HCT116 (cell line): ENCODE results near the gene PAN3. TPM values are rescaled to one million over a fixed set of nuclear protein-coding genes. Genes with fewer than 3 reads are reported as not detected.

Source experiments
- ATAC-seq: fragments of 200-7000 bp; cut with Tn5 transposase; 2 replicates; pipeline ENCODE4 v1.9.1; 2020; ENCODE audit warnings: mild to moderate bottlenecking, moderate library complexity
- BruUV-seq: library from RNA; stranded (reverse); fragments of 400-500 nt; replicated peaks from 2 replicates; lab custom pipeline; 2021; lab: Mats Ljungman, UMichigan
- CTCF ChIA-PET: fragments of 300-600 bp; sonication (Branson Sonifier 250); formaldehyde crosslinking; loops from one replicate; lab custom pipeline; 2021; ENCODE audit warnings: antibody characterized with exemption; lab: Charles Lee
- POLR2A ChIA-PET: fragments of 300-600, 350-600 bp; sonication (Branson Sonifier 250); formaldehyde crosslinking; loops from one replicate; lab custom pipeline; 2021; ENCODE audit warnings: antibody characterized with exemption; lab: Charles Lee
- RAD21 ChIA-PET, 2 experiments: fragments of 300-600 bp; sonication (Branson Sonifier 250); formaldehyde crosslinking; loops; one replicate each; lab custom pipeline; 2023; ENCODE audit warnings: low total read pairs in 2 of 2; ENCODE audit not compliant: uncharacterized antibody in 2 of 2, unreplicated experiment in 2 of 2, low non-redundant PET in 1 of 2; lab: Charles Lee
- DNase-seq: peaks from one replicate; pipeline ENCODE4 v3.0.0-alpha.2; 2010; ENCODE audit warnings: low read depth, low spot score
- H2AFZ ChIP-seq: fragments of 200-600 bp; shearing (Covaris generic), sonication (generic); 2 replicates; pipeline ENCODE4 v1.6.1; 2017; ENCODE audit warnings: low read depth, mixed run types, mixed read lengths, antibody characterized with exemption, low read length; ENCODE audit not compliant: poor library complexity, severe bottlenecking
- H3K27ac ChIP-seq: 2 replicates; pipeline ENCODE4 v1.5.1; 2012; ENCODE audit warnings: low read depth, low read length
- H3K27me3 ChIP-seq: fragments of 200-600 bp; sonication (generic); 2 replicates; pipeline ENCODE4 v1.6.1; 2016; ENCODE audit warnings: mixed run types, low read length, mixed read lengths; ENCODE audit not compliant: insufficient read depth
- H3K36me3 ChIP-seq, 2 experiments: fragments of 200-500 bp in 1 of 2; fragments of 200-600 bp in 1 of 2; sonication (Bioruptor generic) in 1 of 2; sonication (generic) in 1 of 2; 2 replicates each; pipeline versions ENCODE4 v1.5.1 to v1.6.1; 2014 to 2016; ENCODE audit warnings: low read length in 2 of 2, inconsistent platforms in 1 of 2, mixed read lengths in 1 of 2, mixed run types in 1 of 2; ENCODE audit not compliant: insufficient read depth in 2 of 2, control insufficient read depth in 1 of 2
- H3K4me1 ChIP-seq, 2 experiments: fragments of 200-600 bp in 1 of 2; sonication (generic) in 1 of 2; 2 replicates each; pipeline versions ENCODE4 v1.5.1 to v1.6.1; 2012 to 2017; ENCODE audit warnings: low read length in 2 of 2, inconsistent platforms in 1 of 2, mild to moderate bottlenecking in 1 of 2, mixed read lengths in 1 of 2, mixed run types in 1 of 2, moderate library complexity in 1 of 2; ENCODE audit not compliant: insufficient read depth in 2 of 2, control insufficient read depth in 1 of 2
- H3K4me2 ChIP-seq: fragments of 200-600 bp; sonication (generic); 2 replicates; pipeline ENCODE4 v1.6.1; 2017; ENCODE audit warnings: mixed run types, low read length, mixed read lengths
- H3K4me3 ChIP-seq, 2 experiments: fragments of 200-600 bp in 1 of 2; sonication (generic) in 1 of 2; replicated peaks in 1 of 2; 2 replicates each; pipeline ENCODE4 v1.5.1; 2011 to 2016; ENCODE audit warnings: low read length in 2 of 2, control low read depth in 1 of 2, low read depth in 1 of 2, mild to moderate bottlenecking in 1 of 2, mixed read lengths in 1 of 2, mixed run types in 1 of 2
- H3K79me2 ChIP-seq: fragments of 200-600 bp; sonication (generic); 2 replicates; pipeline ENCODE4 v1.6.1; 2017; ENCODE audit warnings: mild to moderate bottlenecking, mixed run types, low read length, moderate library complexity, mixed read lengths; ENCODE audit not compliant: insufficient read depth
- H3K9ac ChIP-seq: fragments of 200-600 bp; sonication (generic); 2 replicates; pipeline ENCODE4 v1.6.1; 2016; ENCODE audit warnings: low read length, mixed read lengths
- H3K9me2 ChIP-seq: fragments of 200-600 bp; sonication (generic), shearing (Covaris generic); 2 replicates; pipeline ENCODE4 v1.6.1; 2017; ENCODE audit warnings: mixed run types, mild to moderate bottlenecking, moderate library complexity; ENCODE audit not compliant: insufficient read depth
- H3K9me3 ChIP-seq, 2 experiments: fragments of 200-500 bp in 1 of 2; fragments of 200-600 bp in 1 of 2; sonication (Bioruptor generic) in 1 of 2; sonication (generic) in 1 of 2; 2 replicates each; pipeline ENCODE4 v1.6.1; 2014 to 2017; ENCODE audit warnings: low read length in 2 of 2, mixed read lengths in 2 of 2, inconsistent platforms in 1 of 2, low read depth in 1 of 2, mild to moderate bottlenecking in 1 of 2, mixed run types in 1 of 2, moderate library complexity in 1 of 2; ENCODE audit not compliant: control insufficient read depth in 1 of 2, insufficient read depth in 1 of 2
- H4K20me1 ChIP-seq: fragments of 200-600 bp; sonication (generic), shearing (Covaris generic); 2 replicates; pipeline ENCODE4 v1.6.1; 2017; ENCODE audit warnings: mixed run types, mild to moderate bottlenecking, moderate library complexity; ENCODE audit not compliant: insufficient read depth
- CBX3 ChIP-seq: IDR thresholded peaks from 2 replicates; pipeline ENCODE4 v1.6.1; 2012; ENCODE audit warnings: low read depth
- CEBPB ChIP-seq: IDR thresholded peaks from 2 replicates; pipeline ENCODE4 v1.6.1; 2012; ENCODE audit warnings: low read depth
- EZH2 ChIP-seq: fragments of 200-600 bp; sonication (generic); IDR thresholded peaks from 2 replicates; pipeline ENCODE4 v1.6.1; 2017; ENCODE audit warnings: antibody characterized with exemption, mixed run types
- EZH2phosphoT487 ChIP-seq: fragments of 200-600 bp; IDR thresholded peaks from 2 replicates; pipeline ENCODE4 v1.6.1; 2018; ENCODE audit warnings: antibody characterized with exemption, borderline replicate concordance
- FOSL1 ChIP-seq: IDR thresholded peaks from 2 replicates; pipeline ENCODE4 v1.6.1; 2012; ENCODE audit warnings: low read depth
- MAX ChIP-seq: IDR thresholded peaks from 2 replicates; pipeline ENCODE4 v1.6.1; 2012
- POLR2A ChIP-seq: IDR thresholded peaks from 2 replicates; pipeline ENCODE4 v1.7.0; 2011; ENCODE audit warnings: borderline replicate concordance; ENCODE audit not compliant: insufficient read depth, insufficient read length; ENCODE audit errors: extremely low read depth
- POLR2AphosphoS5 ChIP-seq: IDR thresholded peaks from 2 replicates; pipeline ENCODE4 v1.6.1; 2011; ENCODE audit warnings: mild to moderate bottlenecking, low read depth, low read length, moderate library complexity
- REST ChIP-seq: IDR thresholded peaks from 2 replicates; pipeline ENCODE4 v1.6.1; 2012; ENCODE audit warnings: low read depth
- SIN3A ChIP-seq: IDR thresholded peaks from 2 replicates; pipeline ENCODE4 v1.6.1; 2012; ENCODE audit warnings: low read depth
- SP1 ChIP-seq: IDR thresholded peaks from 2 replicates; pipeline ENCODE4 v1.6.1; 2012; ENCODE audit warnings: low read depth
- TCF7L2 ChIP-seq: IDR thresholded peaks from 2 replicates; pipeline ENCODE4 v1.7.0; 2011; ENCODE audit warnings: borderline replicate concordance, inconsistent platforms; ENCODE audit not compliant: insufficient read depth, insufficient read length; ENCODE audit errors: extremely low read depth
- YY1 ChIP-seq: IDR thresholded peaks from 2 replicates; pipeline ENCODE4 v1.6.1; 2011; ENCODE audit warnings: low read length, low read depth, moderate library complexity, mild to moderate bottlenecking; ENCODE audit not compliant: insufficient replicate concordance; ENCODE audit errors: extremely low read depth
- ZNF274 ChIP-seq: fragments of 200-500 bp; sonication (Bioruptor generic); IDR thresholded peaks from 2 replicates; pipeline ENCODE4 v1.6.1; 2014; ENCODE audit warnings: mild to moderate bottlenecking, low read depth, low read length, inconsistent platforms
- intact Hi-C: fragments of 100-400 bp; cut with micrococcal nuclease; formaldehyde crosslinking; loops from 2 replicates; pipeline ENCODE4 v1.10.0; 2022
- total RNA-seq: library from RNA; stranded (reverse); gene quantifications from one replicate; pipeline ENCODE4 v1.2.1, GENCODE V29; 2021; ENCODE audit not compliant: unreplicated experiment
- TF ChIP-seq, protein P1 (sequence below), 3 experiments: fragments of 200-600 bp in 1 of 3; sonication (generic) in 1 of 3; IDR thresholded peaks in 2 of 3; conservative IDR thresholded peaks in 1 of 3; 2 replicates each; pipeline ENCODE4 v1.5.1; 2012 to 2017; ENCODE audit warnings: low read depth in 2 of 3, low read length in 2 of 3, antibody characterized with exemption in 1 of 3, borderline replicate concordance in 1 of 3, control low read depth in 1 of 3, mild to moderate bottlenecking in 1 of 3, mixed read lengths in 1 of 3, mixed run types in 1 of 3, moderate library complexity in 1 of 3; ENCODE audit not compliant: insufficient read depth in 1 of 3

The PAN3 gene
- total RNA-seq, 1 experiment from 2014 or later, result 30.1 TPM

- no peak overlapping the region for H3K27ac ChIP-seq
- ChIA-PET CTCF (no interaction called here), RAD21 (no interaction called here), POLR2A (no interaction called here)
- H4K20me1 ChIP-seq, result no peaks in the 10 kb centered on the region
- no peaks in the 10 kb centered on the region; a peak in 1 of 4 replicates for H3K36me3 ChIP-seq
- no peak overlapping the region for H3K9ac ChIP-seq
- no TSS peak for BruUV-seq
- no peak overlapping the region for H3K4me3 ChIP-seq
- ATAC-seq, result no peak
- H3K9me2 ChIP-seq, result no peaks in the 10 kb centered on the region
- H3K4me2 ChIP-seq, result no peak overlapping the region
- intact Hi-C loops, result no loop called here
- no peak for TF ChIP-seq POLR2A
- no peak for TF ChIP-seq FOSL1
- no peak for TF ChIP-seq EZH2
- no peak for TF ChIP-seq MAX
- no peak for TF ChIP-seq SP1
- no peak for TF ChIP-seq REST
- no peak for TF ChIP-seq SIN3A
- no peak for TF ChIP-seq ZNF274
- TF ChIP-seq POLR2AphosphoS5, result no peak
- TF ChIP-seq EZH2phosphoT487, result no peak
- no peak for TF ChIP-seq CEBPB
- TF ChIP-seq, protein P1, sequence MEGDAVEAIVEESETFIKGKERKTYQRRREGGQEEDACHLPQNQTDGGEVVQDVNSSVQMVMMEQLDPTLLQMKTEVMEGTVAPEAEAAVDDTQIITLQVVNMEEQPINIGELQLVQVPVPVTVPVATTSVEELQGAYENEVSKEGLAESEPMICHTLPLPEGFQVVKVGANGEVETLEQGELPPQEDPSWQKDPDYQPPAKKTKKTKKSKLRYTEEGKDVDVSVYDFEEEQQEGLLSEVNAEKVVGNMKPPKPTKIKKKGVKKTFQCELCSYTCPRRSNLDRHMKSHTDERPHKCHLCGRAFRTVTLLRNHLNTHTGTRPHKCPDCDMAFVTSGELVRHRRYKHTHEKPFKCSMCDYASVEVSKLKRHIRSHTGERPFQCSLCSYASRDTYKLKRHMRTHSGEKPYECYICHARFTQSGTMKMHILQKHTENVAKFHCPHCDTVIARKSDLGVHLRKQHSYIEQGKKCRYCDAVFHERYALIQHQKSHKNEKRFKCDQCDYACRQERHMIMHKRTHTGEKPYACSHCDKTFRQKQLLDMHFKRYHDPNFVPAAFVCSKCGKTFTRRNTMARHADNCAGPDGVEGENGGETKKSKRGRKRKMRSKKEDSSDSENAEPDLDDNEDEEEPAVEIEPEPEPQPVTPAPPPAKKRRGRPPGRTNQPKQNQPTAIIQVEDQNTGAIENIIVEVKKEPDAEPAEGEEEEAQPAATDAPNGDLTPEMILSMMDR (IDR thresholded peaks at IDR 0.05 in 2 of 3, conservative IDR thresholded peaks at IDR 0.05 in 1 of 3; ENCODE audit: borderline replicate concordance in 1 of 3, insufficient read depth in 1 of 3, low read depth in 2 of 3, low read length in 2 of 3), result no peak
- no peak for TF ChIP-seq YY1
- TF ChIP-seq TCF7L2, result no peak
- no peak for TF ChIP-seq CBX3
- TF ChIP-seq, all 23 proteins: peak for 0
- Histone ChIP-seq H3K79me2 (no peaks in the 10 kb centered on the region), H3K4me1 (no peaks in the 10 kb centered on the region), H3K9me3 (no peaks in the 10 kb centered on the region), H3K27me3 (no peaks in the 10 kb centered on the region), H2AFZ (no peak overlapping the region)
- DNase-seq, result no peak
Measured at GRCh38 chr13:28248080-28248479, 109.7 kb downstream of the PAN3 start.
